ENCODE data around the gene UBN2. TPM values are rescaled to one million over a fixed set of nuclear protein-coding genes. Genes with fewer than 3 reads are reported as not detected.
A peak's percentile ranks its signal among the peaks of the same experiment; 100 is the strongest.

The UBN2 gene
- 6.0 and 7.4 TPM in 2 replicates for total RNA-seq

DNA sequence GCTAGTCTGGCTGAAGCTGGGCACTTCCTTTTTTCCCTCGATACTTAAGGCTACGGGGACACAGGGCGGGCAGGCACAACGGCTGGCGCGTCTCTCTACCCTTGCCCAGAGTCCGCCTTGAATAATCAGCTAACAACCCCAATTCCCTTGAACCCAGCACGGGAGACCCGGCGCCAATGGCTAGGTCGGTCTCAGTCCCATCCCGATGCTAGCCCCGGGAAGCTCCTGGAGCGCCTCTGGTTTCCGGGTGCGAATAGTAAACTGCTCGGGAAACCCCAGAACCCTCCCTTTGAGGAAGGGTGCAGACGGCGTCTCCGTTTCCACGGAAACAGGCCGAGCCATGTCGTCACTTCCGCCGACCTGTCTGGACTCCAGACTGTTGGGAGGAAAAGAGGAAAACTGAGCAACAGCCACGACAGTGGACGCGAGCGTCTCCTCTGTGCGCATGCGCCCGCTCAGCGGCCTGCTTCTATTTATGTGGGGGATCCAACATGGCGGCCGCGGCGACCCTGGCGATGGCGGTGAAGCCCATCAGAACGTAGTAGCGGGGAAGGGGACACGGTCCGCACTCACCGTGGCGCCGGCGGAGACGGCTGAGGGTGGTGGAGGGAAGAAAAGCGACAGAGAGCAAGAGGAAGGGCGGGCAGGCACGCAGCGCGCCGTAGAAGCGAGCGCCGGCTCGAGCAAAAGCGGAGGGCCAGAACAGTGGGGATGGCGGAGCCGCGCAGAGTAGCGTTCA, at the start of gene UBN2:
Gene UBN2, plus strand, starts transcription at position 464 of the 739 bp plus-strand sequence. Its CDS starts 248 bp downstream, at position 712.
- peak; percentile 94 for DNase-seq (ENCODE audit: low read depth)
- Histone ChIP-seq H3K4me3 (ENCODE audit: low read depth, low read length) (peak within 1 kb of the TSS; percentile 88), H3K27me3 (ENCODE audit: control insufficient read depth, insufficient read depth, low read length) (no peaks in the 10 kb centered on the region), H3K36me3 (ENCODE audit: control insufficient read depth, insufficient read depth, low read length) (no peaks in the 10 kb centered on the region)
- TF ChIP-seq, protein P1, sequence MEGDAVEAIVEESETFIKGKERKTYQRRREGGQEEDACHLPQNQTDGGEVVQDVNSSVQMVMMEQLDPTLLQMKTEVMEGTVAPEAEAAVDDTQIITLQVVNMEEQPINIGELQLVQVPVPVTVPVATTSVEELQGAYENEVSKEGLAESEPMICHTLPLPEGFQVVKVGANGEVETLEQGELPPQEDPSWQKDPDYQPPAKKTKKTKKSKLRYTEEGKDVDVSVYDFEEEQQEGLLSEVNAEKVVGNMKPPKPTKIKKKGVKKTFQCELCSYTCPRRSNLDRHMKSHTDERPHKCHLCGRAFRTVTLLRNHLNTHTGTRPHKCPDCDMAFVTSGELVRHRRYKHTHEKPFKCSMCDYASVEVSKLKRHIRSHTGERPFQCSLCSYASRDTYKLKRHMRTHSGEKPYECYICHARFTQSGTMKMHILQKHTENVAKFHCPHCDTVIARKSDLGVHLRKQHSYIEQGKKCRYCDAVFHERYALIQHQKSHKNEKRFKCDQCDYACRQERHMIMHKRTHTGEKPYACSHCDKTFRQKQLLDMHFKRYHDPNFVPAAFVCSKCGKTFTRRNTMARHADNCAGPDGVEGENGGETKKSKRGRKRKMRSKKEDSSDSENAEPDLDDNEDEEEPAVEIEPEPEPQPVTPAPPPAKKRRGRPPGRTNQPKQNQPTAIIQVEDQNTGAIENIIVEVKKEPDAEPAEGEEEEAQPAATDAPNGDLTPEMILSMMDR (IDR thresholded peaks at IDR 0.05; ENCODE audit: insufficient read depth, low read length, poor library complexity, severe bottlenecking) = no peak

DNA sequence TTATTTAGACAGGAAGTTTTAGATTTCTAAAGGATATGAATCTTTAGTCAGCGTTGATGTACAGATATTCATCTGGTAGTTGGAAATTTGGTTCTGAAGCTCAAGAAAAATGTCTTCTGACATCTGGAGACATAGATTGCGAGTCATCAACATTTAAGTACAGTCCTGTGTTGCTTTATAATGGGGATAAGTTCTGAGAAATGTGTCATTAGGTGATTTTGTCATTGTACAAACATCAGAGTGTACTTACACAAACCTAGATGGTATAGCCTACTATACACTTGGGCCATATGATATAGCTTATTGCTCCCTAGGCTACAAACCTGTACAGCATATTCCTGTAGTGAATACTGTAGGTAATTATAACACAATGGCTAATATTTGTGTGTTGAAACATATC, 49.6 kb upstream of the UBN2 start:
- no peak for DNase-seq (ENCODE audit: low read depth)
- Histone ChIP-seq H3K36me3 (ENCODE audit: control insufficient read depth, insufficient read depth, low read length) (no peaks in the 10 kb centered on the region), H3K27me3 (ENCODE audit: control insufficient read depth, insufficient read depth, low read length) (no peaks in the 10 kb centered on the region), H3K4me3 (ENCODE audit: low read depth, low read length) (no peak overlapping the region)
- TF ChIP-seq, protein P1 (IDR thresholded peaks at IDR 0.05; ENCODE audit: insufficient read depth, low read length, poor library complexity, severe bottlenecking) = no peak

DNA sequence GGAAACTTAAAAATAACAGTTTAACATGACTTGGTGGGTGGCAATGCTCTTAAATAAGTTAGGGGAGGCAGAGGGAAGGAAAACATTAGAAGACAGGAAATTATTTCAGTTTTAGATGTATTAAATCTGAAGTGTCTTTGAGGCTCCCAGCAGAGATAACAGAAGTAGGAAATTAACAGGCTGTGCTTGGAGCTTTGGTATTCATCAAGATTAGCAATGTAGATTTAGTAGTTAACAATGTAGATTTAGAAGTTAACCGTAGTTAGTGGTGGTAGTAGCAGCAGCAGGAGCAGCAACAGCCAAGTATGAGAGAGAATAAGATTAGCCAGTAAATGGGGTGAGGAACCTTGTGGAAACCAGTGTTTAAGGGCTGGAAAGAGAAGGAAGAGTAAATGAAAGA, 48.7 kb upstream of the UBN2 start:
- no peak for DNase-seq (ENCODE audit: low read depth)
- Histone ChIP-seq H3K36me3 (ENCODE audit: control insufficient read depth, insufficient read depth, low read length) (no peaks in the 10 kb centered on the region), H3K27me3 (ENCODE audit: control insufficient read depth, insufficient read depth, low read length) (no peaks in the 10 kb centered on the region), H3K4me3 (ENCODE audit: low read depth, low read length) (no peak overlapping the region)
- TF ChIP-seq, protein P1 (IDR thresholded peaks at IDR 0.05; ENCODE audit: insufficient read depth, low read length, poor library complexity, severe bottlenecking) = no peak

DNA sequence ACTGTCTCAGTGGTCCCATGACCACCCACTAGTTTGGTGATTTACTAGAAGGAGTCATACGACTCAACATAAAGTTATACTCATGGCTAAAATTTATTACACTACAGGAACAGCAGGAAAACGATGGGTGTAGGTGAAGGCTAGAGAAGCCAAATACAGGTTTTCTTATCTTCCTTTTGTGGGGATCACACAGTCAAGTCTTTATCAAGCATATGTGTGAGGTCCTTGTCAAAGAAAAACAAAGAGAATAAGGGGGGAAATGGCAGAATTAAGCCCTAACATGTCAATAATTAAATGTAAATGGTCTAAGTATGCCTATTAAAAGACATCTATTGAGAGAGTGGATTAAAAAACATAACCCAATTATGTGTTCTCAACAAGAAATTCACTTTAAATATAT, 47.8 kb upstream of the UBN2 start:
- DNase-seq (ENCODE audit: low read depth) = no peak
- no peaks in the 10 kb centered on the region for H3K36me3 ChIP-seq (ENCODE audit: control insufficient read depth, insufficient read depth, low read length)
- H3K4me3 ChIP-seq (ENCODE audit: low read depth, low read length) = no peak overlapping the region
- TF ChIP-seq, protein P1 (IDR thresholded peaks at IDR 0.05; ENCODE audit: insufficient read depth, low read length, poor library complexity, severe bottlenecking) = no peak
- no peaks in the 10 kb centered on the region for H3K27me3 ChIP-seq (ENCODE audit: control insufficient read depth, insufficient read depth, low read length)

DNA sequence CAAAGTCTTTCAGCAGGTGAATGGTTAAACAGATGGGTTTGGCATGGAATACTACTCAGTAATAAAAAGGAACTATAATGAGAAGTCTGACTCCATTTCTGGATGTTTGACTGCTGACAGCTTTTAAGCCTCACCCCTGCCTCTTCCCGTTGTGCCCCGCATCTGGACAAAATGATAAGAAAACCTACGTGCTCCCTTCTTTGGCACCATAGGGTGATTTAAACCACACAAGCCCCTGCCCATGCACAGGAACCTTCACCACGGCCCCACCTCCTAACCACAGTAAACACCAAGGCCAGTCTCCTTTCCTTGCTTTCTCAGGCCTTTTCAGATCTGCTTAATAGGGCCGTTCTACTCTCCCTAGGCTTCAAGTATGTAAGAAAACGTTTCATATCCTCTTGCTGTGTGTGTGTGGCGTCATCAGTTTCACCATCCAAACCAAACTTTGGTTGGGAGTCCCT, 47.1 kb upstream of the UBN2 start:
- H3K36me3 ChIP-seq (ENCODE audit: control insufficient read depth, insufficient read depth, low read length) = no peaks in the 10 kb centered on the region
- H3K4me3 ChIP-seq (ENCODE audit: low read depth, low read length) = no peak overlapping the region
- TF ChIP-seq, protein P1 (IDR thresholded peaks at IDR 0.05; ENCODE audit: insufficient read depth, low read length, poor library complexity, severe bottlenecking) = no peak
- no peak for DNase-seq (ENCODE audit: low read depth)
- H3K27me3 ChIP-seq (ENCODE audit: control insufficient read depth, insufficient read depth, low read length) = no peaks in the 10 kb centered on the region

DNA sequence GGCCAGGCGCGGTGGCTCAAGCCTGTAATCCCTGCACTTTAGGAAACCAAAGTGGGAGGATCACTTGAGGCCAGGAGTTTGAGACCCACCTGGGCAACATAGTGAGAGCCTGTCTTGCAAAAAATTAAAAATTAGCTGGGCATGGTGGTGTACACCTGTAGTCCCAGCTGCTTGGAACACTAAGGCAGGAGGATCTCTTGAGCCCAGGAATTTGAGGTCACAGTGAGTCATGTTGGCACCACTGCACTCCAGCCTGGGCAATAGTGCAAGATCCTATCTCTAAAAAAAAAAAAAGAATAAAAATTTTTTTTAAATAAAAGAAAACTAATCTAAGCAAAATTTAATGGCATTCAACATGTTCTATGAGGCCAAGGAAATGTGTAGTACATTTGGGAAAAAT, 44.9 kb upstream of the UBN2 start:
- TF ChIP-seq, protein P1 (IDR thresholded peaks at IDR 0.05; ENCODE audit: insufficient read depth, low read length, poor library complexity, severe bottlenecking) = no peak
- Histone ChIP-seq H3K36me3 (ENCODE audit: control insufficient read depth, insufficient read depth, low read length) (no peaks in the 10 kb centered on the region), H3K27me3 (ENCODE audit: control insufficient read depth, insufficient read depth, low read length) (no peaks in the 10 kb centered on the region)

More for the DNA sequence above, 44.9 kb upstream of the UBN2 start:
- no peak for DNase-seq (ENCODE audit: low read depth)
- no peak overlapping the region for H3K4me3 ChIP-seq (ENCODE audit: low read depth, low read length)

Measured in kidney epithelial cell (primary cell).